Progenitor cell of endocrine pancreas (in vitro differentiated cells): ENCODE results near the gene NEK8. TPM values are rescaled to one million over a fixed set of nuclear protein-coding genes. Genes with fewer than 3 reads are reported as not detected.

Source experiments
- DNase-seq: peaks from one replicate; pipeline ENCODE4 v3.0.0; 2021; ENCODE audit warnings: low spot score; ENCODE audit not compliant: unreplicated experiment
- H3K27ac Mint-ChIP-seq: 2 replicates; pipeline ENCODE4 v1.8.0; 2021; ENCODE audit warnings: mild to moderate bottlenecking, moderate library complexity, mixed read lengths
- H3K27me3 Mint-ChIP-seq: 2 replicates; pipeline ENCODE4 v1.8.0; 2021; ENCODE audit warnings: mixed read lengths
- H3K36me3 Mint-ChIP-seq: 2 replicates; pipeline ENCODE4 v1.8.0; 2022; ENCODE audit warnings: mixed read lengths; ENCODE audit not compliant: insufficient read depth
- H3K4me1 Mint-ChIP-seq: 2 replicates; pipeline ENCODE4 v1.8.0; 2021; ENCODE audit warnings: low read depth, mixed read lengths
- H3K4me3 Mint-ChIP-seq: 2 replicates; pipeline ENCODE4 v1.8.0; 2021; ENCODE audit warnings: low read depth, mild to moderate bottlenecking, moderate library complexity, mixed read lengths
- H3K9me3 Mint-ChIP-seq: 2 replicates; pipeline ENCODE4 v1.8.0; 2021; ENCODE audit warnings: low read depth, mixed read lengths
- total RNA-seq: library from RNA; stranded (reverse); gene quantifications from 2 replicates; pipeline ENCODE4 v1.2.1, GENCODE V29; 2021
- TF ChIP-seq, protein P1 (sequence below): fragments of 200-600 bp; sonication (generic); IDR thresholded peaks from one replicate; pipeline ENCODE4 v1.5.0; 2021; ENCODE audit warnings: antibody characterized with exemption, mild to moderate bottlenecking; ENCODE audit not compliant: unreplicated experiment

NEK8 gene
- total RNA-seq, 1 donor from 2014 or later, result 15.4 TPM

DNA sequence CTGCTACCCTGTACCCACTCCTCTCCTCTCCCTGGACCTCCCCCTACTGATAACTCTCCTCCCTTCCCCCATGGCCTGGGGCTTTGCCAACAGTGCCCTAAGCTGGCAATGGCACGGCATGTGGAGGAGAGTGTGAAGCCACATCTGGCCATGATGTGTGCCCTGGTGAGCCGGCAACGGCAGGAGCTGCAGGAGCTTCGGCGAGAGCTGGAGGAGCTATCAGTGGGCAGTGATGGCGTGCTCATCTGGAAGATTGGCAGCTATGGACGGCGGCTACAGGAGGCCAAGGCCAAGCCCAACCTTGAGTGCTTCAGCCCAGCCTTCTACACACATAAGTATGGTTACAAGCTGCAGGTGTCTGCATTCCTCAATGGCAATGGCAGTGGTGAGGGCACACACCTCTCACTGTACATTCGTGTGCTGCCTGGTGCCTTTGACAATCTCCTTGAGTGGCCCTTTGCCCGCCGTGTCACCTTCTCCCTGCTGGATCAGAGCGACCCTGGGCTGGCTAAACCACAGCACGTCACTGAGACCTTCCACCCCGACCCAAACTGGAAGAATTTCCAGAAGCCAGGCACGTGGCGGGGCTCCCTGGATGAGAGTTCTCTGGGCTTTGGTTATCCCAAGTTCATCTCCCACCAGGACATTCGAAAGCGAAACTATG is 20.4 kb downstream of the NEK8 start:
- Mint-ChIP-seq H3K4me3 (no peak overlapping the region), H3K4me1 (peaks cover 25% of the 10 kb centered on the region), H3K27me3 (no peaks in the 10 kb centered on the region), H3K36me3 (peaks cover 12% of the 10 kb centered on the region), H3K9me3 (no peaks in the 10 kb centered on the region), H3K27ac (peak overlapping the region; percentile 99)
- DNase-seq, result no peak
- TF ChIP-seq, protein P1, sequence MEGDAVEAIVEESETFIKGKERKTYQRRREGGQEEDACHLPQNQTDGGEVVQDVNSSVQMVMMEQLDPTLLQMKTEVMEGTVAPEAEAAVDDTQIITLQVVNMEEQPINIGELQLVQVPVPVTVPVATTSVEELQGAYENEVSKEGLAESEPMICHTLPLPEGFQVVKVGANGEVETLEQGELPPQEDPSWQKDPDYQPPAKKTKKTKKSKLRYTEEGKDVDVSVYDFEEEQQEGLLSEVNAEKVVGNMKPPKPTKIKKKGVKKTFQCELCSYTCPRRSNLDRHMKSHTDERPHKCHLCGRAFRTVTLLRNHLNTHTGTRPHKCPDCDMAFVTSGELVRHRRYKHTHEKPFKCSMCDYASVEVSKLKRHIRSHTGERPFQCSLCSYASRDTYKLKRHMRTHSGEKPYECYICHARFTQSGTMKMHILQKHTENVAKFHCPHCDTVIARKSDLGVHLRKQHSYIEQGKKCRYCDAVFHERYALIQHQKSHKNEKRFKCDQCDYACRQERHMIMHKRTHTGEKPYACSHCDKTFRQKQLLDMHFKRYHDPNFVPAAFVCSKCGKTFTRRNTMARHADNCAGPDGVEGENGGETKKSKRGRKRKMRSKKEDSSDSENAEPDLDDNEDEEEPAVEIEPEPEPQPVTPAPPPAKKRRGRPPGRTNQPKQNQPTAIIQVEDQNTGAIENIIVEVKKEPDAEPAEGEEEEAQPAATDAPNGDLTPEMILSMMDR, result no peak

DNA sequence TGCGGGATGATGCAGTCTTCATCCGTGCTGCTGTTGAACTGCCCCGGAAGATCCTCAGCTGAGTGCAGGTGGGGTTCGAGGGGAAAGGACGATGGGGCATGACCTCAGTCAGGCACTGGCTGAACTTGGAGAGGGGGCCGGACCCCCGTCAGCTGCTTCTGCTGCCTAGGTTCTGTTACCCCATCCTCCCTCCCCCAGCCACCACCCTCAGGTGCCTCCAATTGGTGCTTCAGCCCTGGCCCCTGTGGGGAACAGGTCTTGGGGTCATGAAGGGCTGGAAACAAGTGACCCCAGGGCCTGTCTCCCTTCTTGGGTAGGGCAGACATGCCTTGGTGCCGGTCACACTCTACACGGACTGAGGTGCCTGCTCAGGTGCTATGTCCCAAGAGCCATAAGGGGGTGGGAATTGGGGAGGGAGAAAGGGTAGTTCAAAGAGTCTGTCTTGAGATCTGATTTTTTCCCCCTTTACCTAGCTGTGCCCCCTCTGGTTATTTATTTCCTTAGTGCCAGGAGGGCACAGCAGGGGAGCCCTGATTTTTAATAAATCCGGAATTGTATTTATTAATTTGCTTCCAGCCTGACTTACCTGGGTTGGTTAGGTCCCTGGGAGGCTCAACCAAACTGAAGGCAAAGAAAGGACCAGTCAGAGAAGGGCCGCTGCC is 21.1 kb downstream of the NEK8 start:
- peak overlapping the region; percentile 99 for H3K27ac Mint-ChIP-seq
- TF ChIP-seq, protein P1, result no peak
- H3K27me3 Mint-ChIP-seq, result no peaks in the 10 kb centered on the region
- H3K4me1 Mint-ChIP-seq, result peaks cover 25% of the 10 kb centered on the region
- H3K9me3 Mint-ChIP-seq, result no peaks in the 10 kb centered on the region
- H3K36me3 Mint-ChIP-seq, result peaks cover 11% of the 10 kb centered on the region
- H3K4me3 Mint-ChIP-seq, result no peak overlapping the region
- DNase-seq, result no peak

DNA sequence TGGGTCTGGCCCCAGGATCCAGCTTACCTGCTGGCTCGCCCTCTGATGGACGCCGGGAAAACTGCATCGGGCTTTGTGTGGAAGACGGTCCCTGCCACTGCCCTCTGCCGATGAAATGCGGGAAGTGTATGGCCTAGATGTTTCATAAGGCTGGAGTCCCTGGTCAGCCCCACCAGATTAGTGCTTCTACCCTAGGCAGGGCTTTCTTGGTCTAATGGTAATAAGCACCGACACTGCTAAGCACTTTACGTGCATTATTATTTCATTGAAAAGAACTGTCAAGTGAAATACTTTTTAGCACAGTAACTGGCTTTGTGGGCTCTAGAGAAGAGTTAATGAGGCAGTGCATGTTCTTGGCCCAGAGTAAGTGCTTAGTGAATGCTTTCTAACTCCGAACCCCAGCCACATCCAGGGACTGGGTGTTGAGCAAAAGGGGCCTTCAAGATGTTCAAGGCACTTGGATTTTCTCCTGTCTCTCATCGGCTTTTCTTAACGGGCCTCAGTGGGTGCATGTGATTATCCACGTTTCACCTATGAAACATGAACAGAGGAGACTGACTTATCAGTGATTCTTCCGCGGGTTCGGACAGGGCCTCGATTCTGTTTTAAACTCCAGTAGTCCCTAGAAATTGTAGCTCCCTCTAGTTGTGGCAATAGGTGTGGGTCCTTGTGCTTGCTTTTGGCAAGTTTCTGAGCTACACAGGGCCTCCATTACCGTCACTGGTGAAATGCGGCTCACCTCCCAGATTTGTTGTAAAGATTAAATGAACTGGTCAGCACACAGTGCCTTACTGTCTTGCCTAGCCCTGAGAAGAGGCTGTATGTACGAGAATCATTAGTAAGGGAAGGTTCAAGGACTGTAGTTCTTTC is 21.8 kb downstream of the NEK8 start:
- Mint-ChIP-seq H3K36me3 (peaks cover 11% of the 10 kb centered on the region), H3K4me1 (peaks cover 25% of the 10 kb centered on the region), H3K9me3 (no peaks in the 10 kb centered on the region), H3K27ac (peak overlapping the region; percentile 91), H3K4me3 (no peak overlapping the region), H3K27me3 (no peaks in the 10 kb centered on the region)
- TF ChIP-seq, protein P1, result peak; percentile 99
- DNase-seq, result peak; percentile 88

DNA sequence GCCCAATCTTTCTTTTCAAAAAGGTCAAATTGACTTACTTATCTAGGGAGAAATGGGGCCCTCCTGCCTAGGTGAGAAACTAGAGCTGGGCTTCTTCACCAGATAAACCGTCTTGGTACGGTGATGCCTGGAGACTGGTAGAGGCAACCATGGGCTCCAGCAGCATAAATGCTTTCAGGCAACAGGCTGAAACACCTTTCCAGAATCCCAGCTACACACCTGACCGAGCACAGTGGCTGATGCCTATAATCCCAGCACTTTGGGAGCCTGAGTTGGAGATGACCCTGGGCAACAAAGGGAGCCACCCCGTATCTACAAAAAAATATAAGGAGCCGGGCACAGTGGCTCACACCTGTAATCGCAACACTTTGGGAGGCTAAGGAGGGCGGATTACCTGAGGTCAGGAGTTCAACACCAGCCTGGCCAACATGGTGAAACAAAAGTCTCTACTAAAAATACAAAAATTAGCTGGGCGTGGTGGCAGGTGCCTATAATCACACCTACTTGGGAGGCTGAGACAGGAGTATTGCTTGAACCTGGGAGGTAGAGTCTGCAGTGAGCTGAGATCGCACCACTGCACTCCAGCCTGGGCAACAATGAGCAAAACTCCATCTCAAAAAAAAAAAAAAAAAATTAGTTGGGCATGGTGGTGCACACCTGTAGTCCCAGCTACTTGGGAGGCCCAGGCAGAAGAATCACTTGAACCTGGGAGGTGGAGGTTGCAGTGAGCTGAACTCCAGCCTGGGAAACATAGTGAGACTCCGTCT is 23.2 kb downstream of the NEK8 start:
- Mint-ChIP-seq H3K36me3 (peaks cover 12% of the 10 kb centered on the region), H3K4me1 (peaks cover 16% of the 10 kb centered on the region), H3K27ac (peak overlapping the region; percentile 86), H3K4me3 (no peak overlapping the region), H3K9me3 (no peaks in the 10 kb centered on the region), H3K27me3 (no peaks in the 10 kb centered on the region)
- no peak for DNase-seq
- TF ChIP-seq, protein P1, result no peak
